ENCODE measurements around the gene CCDC196. TPM values are rescaled to one million over a fixed set of nuclear protein-coding genes. Genes with fewer than 3 reads are reported as not detected.
"Not testable (repeated sequence)": the region's sequence is repeated elsewhere in the genome, so short reads cannot be mapped to it uniquely, and the experiment has no call there.

CCDC196 gene
- total RNA-seq, 1 donor from 2014 or later: not detected

- peak; percentile 44 for DNase-seq (ENCODE audit: low spot score)
Observed at GRCh38 chr14:66495218-66496098, 9.3 kb downstream of the CCDC196 start.

- DNase-seq (ENCODE audit: low spot score): no peak
Observed at GRCh38 chr14:66496188-66496807, 10.1 kb downstream of the CCDC196 start.

GRCh38 chr14:66496911-66497310 lies 10.7 kb downstream of the CCDC196 start:
- no peak for DNase-seq (ENCODE audit: low spot score)

GRCh38 chr14:66498311-66498710 lies 12.1 kb downstream of the CCDC196 start:
- no peak for DNase-seq (ENCODE audit: low spot score)

- DNase-seq (ENCODE audit: low spot score): no peak
Observed at GRCh38 chr14:66501592-66501991, 15.4 kb downstream of the CCDC196 start.

- DNase-seq (ENCODE audit: low spot score): not testable (repeated sequence)
Observed at GRCh38 chr14:66502836-66503235, 16.7 kb downstream of the CCDC196 start.

- DNase-seq (ENCODE audit: low spot score): no peak
Observed at GRCh38 chr14:66503532-66503931, 17.4 kb downstream of the CCDC196 start.

- DNase-seq (ENCODE audit: low spot score): no peak
Observed at GRCh38 chr14:66507181-66507721, 21.1 kb downstream of the CCDC196 start.

- peak; percentile 95 for DNase-seq (ENCODE audit: low spot score)
Observed at GRCh38 chr14:66507722-66508546, 21.8 kb downstream of the CCDC196 start, which contains the start of gene GPHN. TSS of gene GPHN (plus strand) at chr14:66508147.

- DNase-seq (ENCODE audit: low spot score): no peak
Observed at GRCh38 chr14:66508547-66508845, 22.3 kb downstream of the CCDC196 start.

- peak; percentile 52 for DNase-seq (ENCODE audit: low spot score)
Observed at GRCh38 chr14:66508846-66509621, 22.9 kb downstream of the CCDC196 start.

- DNase-seq (ENCODE audit: low spot score): no peak
Observed at GRCh38 chr14:66509874-66510273, 23.7 kb downstream of the CCDC196 start.

- DNase-seq (ENCODE audit: low spot score): no peak
Observed at GRCh38 chr14:66511849-66512248, 25.7 kb downstream of the CCDC196 start.

GRCh38 chr14:66514213-66514612 lies 28.0 kb downstream of the CCDC196 start:
- DNase-seq (ENCODE audit: low spot score): no peak

GRCh38 chr14:66530526-66530925 lies 44.4 kb downstream of the CCDC196 start:
- DNase-seq (ENCODE audit: low spot score): no peak

GRCh38 chr14:66539034-66539433 lies 52.9 kb downstream of the CCDC196 start:
- DNase-seq (ENCODE audit: low spot score): no peak

- no peak for DNase-seq (ENCODE audit: low spot score)
Observed at GRCh38 chr14:66540038-66540437, 53.9 kb downstream of the CCDC196 start.

- no peak for DNase-seq (ENCODE audit: low spot score)
Observed at GRCh38 chr14:66541627-66542026, 55.5 kb downstream of the CCDC196 start.

- no peak for DNase-seq (ENCODE audit: low spot score)
Observed at GRCh38 chr14:66543996-66544395, 57.8 kb downstream of the CCDC196 start.

- DNase-seq (ENCODE audit: low spot score): not testable (repeated sequence)
Observed at GRCh38 chr14:66545191-66545590, 59.0 kb downstream of the CCDC196 start.

- DNase-seq (ENCODE audit: low spot score): not testable (repeated sequence)
Observed at GRCh38 chr14:66545751-66546150, 59.6 kb downstream of the CCDC196 start.

Data from ureter (tissue), 1 donor.